Measurements from ENCODE around the gene FST.

Gene FST, protein sequence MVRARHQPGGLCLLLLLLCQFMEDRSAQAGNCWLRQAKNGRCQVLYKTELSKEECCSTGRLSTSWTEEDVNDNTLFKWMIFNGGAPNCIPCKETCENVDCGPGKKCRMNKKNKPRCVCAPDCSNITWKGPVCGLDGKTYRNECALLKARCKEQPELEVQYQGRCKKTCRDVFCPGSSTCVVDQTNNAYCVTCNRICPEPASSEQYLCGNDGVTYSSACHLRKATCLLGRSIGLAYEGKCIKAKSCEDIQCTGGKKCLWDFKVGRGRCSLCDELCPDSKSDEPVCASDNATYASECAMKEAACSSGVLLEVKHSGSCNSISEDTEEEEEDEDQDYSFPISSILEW

GRCh38 chr5:53480416-53481158 lies at the start of gene FST:
TSS of gene FST (plus strand) at chr5:53480629. CDS start at chr5:53480792, 163 bp downstream.
- DNase-seq, result peak; percentile 44
- TF ChIP-seq GATA1 (IDR thresholded peaks at IDR 0.05; ENCODE audit: low read depth, low read length) (no peak), POLR2A (IDR thresholded peaks at IDR 0.05; ENCODE audit: low read length) (no peak)

GRCh38 chr5:53431665-53432064 lies 48.8 kb upstream of the FST start:
- no peak for DNase-seq
- TF ChIP-seq GATA1 (IDR thresholded peaks at IDR 0.05; ENCODE audit: low read depth, low read length) (no peak), POLR2A (IDR thresholded peaks at IDR 0.05; ENCODE audit: low read length) (no peak)

GRCh38 chr5:53433026-53433425 lies 47.4 kb upstream of the FST start:
- DNase-seq, result no peak
- TF ChIP-seq POLR2A (IDR thresholded peaks at IDR 0.05; ENCODE audit: low read length) (no peak), GATA1 (IDR thresholded peaks at IDR 0.05; ENCODE audit: low read depth, low read length) (no peak)

- no peak for TF ChIP-seq POLR2A (IDR thresholded peaks at IDR 0.05; ENCODE audit: low read length)
- no peak for TF ChIP-seq GATA1 (IDR thresholded peaks at IDR 0.05; ENCODE audit: low read depth, low read length)
- no peak for DNase-seq
Observed at GRCh38 chr5:53434541-53434940, 45.9 kb upstream of the FST start.

DNA sequence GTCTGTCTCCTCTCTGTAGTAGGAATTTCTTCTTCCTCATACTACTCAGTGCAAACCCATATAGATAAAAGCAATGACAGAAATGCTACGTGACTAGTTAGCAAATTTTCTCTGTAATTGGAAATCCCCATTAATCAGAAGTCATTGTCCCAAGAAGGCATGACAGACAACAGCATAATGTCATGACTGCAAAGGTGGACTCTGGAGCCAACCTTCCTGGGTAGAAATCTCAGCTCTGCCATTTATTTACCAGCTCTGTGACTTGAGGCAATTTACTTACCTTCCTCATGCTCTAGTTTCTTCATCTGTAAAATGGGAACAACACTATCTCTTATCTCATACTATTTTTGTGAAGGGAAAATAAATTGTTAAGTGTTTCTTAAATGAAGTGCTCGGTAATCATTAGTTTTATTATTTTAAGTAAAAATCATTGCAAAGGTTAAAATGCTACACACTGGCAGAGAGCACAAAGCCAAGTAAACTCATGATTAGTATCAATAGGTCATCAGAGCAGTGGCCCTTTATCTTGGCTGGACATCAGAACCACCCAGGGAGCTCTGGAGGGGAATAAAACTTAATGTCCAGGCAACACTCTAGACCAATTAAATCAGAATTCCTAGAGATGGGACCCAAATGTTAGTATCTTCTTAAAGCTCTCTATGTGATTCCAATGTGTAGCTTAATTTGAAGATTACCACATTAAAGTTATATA lies 43.8 kb upstream of the FST start:
- TF ChIP-seq GATA1 (IDR thresholded peaks at IDR 0.05; ENCODE audit: low read depth, low read length) (no peak), POLR2A (IDR thresholded peaks at IDR 0.05; ENCODE audit: low read length) (no peak)
- DNase-seq, result no peak

- no peak for TF ChIP-seq POLR2A (IDR thresholded peaks at IDR 0.05; ENCODE audit: low read length)
- no peak for TF ChIP-seq GATA1 (IDR thresholded peaks at IDR 0.05; ENCODE audit: low read depth, low read length)
- no peak for DNase-seq
Observed at GRCh38 chr5:53438079-53438478, 42.4 kb upstream of the FST start.

- TF ChIP-seq GATA1 (IDR thresholded peaks at IDR 0.05; ENCODE audit: low read depth, low read length), result no peak
- no peak for TF ChIP-seq POLR2A (IDR thresholded peaks at IDR 0.05; ENCODE audit: low read length)
- no peak for DNase-seq
Observed at GRCh38 chr5:53438486-53439472, 41.6 kb upstream of the FST start.

DNA sequence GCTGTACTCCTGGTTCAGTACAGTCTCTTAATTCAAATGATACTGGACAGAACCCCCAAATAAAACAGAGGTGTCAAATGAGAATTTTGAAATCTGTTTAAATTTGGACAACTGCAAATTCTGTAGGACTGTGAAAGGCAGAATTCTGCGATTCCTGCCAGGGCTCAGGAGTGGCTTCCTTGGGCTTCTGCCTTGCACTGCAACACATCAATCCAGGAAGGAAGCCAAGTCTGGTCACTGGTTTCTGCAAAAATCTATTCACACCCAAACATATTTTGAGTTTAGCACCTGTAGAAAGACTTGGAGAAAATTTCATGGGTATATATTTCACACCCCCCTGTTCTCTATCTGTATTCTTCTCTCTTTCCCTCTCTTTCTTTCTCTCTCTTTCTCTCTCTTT lies 37.5 kb upstream of the FST start:
- no peak for TF ChIP-seq POLR2A (IDR thresholded peaks at IDR 0.05; ENCODE audit: low read length)
- TF ChIP-seq GATA1 (IDR thresholded peaks at IDR 0.05; ENCODE audit: low read depth, low read length), result no peak
- no peak for DNase-seq

DNA sequence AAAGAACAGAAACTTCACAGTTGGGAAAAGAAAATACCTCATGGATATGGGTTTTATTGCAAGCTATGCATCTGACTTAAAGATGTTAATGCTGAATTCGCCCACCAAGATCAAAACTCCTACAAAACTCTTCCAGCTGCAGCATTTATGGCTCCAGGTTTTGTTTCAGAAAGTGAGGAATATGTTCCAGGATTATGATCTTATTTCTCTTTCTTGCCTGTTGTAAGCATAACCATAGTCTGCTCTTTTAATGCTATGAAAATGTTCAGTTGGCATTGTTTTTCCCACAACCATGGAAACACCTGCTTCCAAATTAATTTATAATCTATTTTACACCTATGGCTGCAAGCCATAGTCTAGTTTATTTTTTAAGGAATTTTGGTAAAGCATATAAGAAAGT lies 34.9 kb upstream of the FST start:
- no peak for DNase-seq
- no peak for TF ChIP-seq GATA1 (IDR thresholded peaks at IDR 0.05; ENCODE audit: low read depth, low read length)
- no peak for TF ChIP-seq POLR2A (IDR thresholded peaks at IDR 0.05; ENCODE audit: low read length)

DNA sequence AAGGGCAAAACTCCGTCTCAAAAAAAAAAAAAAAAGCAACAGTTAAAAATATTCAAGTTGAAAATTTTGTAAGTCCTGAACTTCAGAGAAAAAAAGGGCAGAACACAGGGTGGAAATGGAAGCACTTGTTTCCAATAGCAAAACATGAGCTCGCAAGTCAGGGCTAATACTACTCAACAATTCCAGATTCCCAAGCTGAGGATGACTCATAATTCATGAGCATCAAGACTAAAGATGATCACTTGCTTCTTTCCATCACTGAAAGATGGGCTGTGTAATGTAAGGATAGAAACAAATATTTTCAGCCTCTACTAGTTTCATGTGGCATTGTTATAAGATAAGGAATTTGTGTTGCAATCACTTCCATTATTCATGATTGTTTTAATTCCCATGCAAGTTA lies 33.5 kb upstream of the FST start:
- DNase-seq, result no peak
- no peak for TF ChIP-seq GATA1 (IDR thresholded peaks at IDR 0.05; ENCODE audit: low read depth, low read length)
- no peak for TF ChIP-seq POLR2A (IDR thresholded peaks at IDR 0.05; ENCODE audit: low read length)

- DNase-seq, result no peak
- TF ChIP-seq GATA1 (IDR thresholded peaks at IDR 0.05; ENCODE audit: low read depth, low read length) (no peak), POLR2A (IDR thresholded peaks at IDR 0.05; ENCODE audit: low read length) (no peak)
Observed at GRCh38 chr5:53448851-53449250, 31.6 kb upstream of the FST start.

GRCh38 chr5:53453898-53454718 lies 26.3 kb upstream of the FST start:
- no peak for DNase-seq

DNA sequence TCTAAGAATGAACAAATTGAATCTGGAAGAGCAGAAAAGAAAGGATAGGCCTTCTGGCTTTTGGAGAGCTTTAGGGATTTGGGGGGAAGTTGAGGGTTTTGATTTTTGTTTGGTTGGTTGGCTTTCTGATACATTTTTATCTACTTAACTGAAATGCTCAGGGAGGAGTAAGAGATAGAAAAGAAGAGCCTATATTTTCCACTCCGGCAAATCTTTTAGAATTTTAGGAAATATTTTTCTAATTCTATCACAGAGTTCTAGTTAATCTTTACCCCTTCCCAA lies 25.8 kb upstream of the FST start:
- DNase-seq, result no peak
- TF ChIP-seq GATA1 (IDR thresholded peaks at IDR 0.05; ENCODE audit: low read depth, low read length) (no peak), POLR2A (IDR thresholded peaks at IDR 0.05; ENCODE audit: low read length) (no peak)

More at GRCh38 chr5:53453898-53454718, 26.3 kb upstream of the FST start:
- TF ChIP-seq POLR2A (IDR thresholded peaks at IDR 0.05; ENCODE audit: low read length), result no peak
- no peak for TF ChIP-seq GATA1 (IDR thresholded peaks at IDR 0.05; ENCODE audit: low read depth, low read length)

Measured in erythroblast (primary cell).